Stimulated activated CD8-positive, alpha-beta memory T cell treated with anti-CD3 and anti-CD28 coated beads, Interleukin-12 subunit alpha, Interleukin-12 subunit beta, amount 100 ng/mL, for 4 hours (primary cell): Measurements from ENCODE around the gene XYLT2.
"Not testable (repeated sequence)": the region's sequence is repeated elsewhere in the genome, so short reads cannot be mapped to it uniquely, and the experiment has no call there.

ENCODE experiments used
- DNase-seq: peaks from one replicate; pipeline ENCODE4 v3.0.0-alpha.2; 2020; ENCODE audit warnings: low read depth

XYLT2 gene

GRCh38 chr17:50319306-50320004, 26.5 kb upstream of the XYLT2 start:
- no peak for DNase-seq

GRCh38 chr17:50322271-50322670, 23.7 kb upstream of the XYLT2 start:
- no peak for DNase-seq

DNA sequence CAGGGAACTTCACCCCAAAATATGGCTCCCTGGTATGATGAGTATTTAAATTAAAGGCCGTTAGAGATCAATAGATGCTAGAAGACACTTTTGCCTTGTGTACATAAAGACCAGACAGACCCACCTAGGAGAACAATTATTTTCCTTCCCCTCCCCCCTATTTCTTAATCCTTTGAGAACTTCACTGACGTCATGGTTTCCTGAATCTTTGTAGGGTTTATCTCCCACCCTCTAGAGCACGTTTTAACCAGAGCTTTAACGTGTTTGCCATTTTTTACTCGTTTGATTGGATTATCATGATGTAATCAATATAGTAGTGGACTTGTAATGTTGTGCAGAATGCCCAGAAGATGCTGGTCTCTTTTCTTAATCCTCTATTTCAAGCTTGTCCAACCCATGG, 22.9 kb upstream of the XYLT2 start:
- no peak for DNase-seq

DNA sequence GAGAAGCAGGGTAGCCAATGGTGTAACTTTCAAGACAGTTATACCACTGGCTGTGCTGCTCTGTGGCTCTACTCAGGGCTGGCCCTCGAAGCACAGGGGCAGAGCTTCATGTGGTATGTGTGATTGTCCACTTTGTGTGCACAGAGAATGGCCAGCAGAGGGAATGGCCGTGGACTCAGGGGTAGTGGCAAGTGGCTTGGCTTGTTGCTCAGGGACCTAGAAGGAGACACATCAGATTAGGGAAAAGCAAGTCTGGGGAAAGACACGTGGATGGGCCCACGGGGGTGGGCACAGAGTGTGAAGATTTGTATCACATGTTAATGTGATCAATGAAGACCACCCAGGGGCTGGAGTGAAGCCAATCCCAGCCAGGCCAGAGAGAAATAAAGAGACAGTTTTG, 20.0 kb upstream of the XYLT2 start:
- DNase-seq: no peak

DNA sequence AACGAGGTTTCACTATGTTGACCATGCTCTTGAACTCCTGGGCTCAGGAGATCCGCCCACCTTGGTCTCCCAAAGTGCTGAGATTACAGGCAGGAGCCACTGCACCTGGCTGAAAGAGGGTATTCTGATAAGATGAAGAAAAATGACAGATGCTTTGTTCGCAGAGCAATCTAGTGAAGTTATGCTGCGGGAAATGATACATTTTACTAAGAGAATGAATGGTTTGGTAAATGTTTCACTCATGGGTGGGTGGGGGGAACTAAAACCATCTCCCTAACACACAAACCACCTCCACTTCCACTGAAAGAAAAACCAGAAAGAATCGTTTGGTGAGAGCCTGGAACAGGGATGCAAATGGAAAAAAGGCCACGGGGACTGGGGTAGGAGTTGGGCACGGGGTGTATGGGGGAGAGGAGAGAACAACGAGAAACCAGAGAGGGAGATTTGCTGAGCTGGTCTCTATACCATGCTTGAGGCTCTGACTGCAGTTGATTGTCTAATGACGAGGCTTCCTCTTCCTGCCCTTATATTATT, 19.0 kb upstream of the XYLT2 start:
- no peak for DNase-seq

- DNase-seq: no peak
Observed at GRCh38 chr17:50328363-50329325, 17.3 kb upstream of the XYLT2 start.

- DNase-seq: no peak
Observed at GRCh38 chr17:50329716-50330115, 16.2 kb upstream of the XYLT2 start.

GRCh38 chr17:50330151-50330775, 15.7 kb upstream of the XYLT2 start:
- DNase-seq: no peak

DNA sequence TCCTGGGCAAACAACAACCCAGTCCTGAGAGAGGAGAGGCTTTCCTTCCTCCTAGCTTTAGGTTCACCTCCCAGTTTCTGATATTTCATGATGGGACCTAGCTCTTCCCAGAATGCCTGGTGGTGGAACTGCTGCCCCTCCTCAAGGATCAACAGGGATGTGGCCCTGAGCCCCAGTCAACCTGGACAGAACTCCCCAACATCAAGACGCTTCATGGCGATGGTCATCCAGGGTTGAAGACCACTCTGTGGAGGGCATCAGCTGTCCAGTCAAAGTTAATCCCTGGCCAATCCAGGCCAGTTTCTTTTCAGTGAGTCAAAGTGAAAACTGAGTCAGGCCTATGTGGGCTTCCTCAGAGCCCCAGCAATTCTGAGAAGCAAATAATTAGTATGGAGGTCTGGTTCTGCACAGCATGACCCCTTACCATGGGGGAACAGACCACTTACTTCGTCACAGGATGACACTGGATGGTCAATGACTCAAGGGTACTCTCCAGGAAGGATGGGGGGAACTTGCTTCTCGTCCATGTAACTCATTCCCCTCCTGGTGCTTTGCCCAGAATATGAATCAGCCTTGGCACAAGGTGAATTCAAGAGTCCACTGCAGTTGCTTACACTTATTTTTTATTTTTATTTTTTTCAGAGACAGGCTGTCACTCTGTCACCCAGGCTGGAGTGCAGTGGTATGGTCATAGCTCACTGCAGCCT, 14.7 kb upstream of the XYLT2 start:
- DNase-seq: no peak

DNA sequence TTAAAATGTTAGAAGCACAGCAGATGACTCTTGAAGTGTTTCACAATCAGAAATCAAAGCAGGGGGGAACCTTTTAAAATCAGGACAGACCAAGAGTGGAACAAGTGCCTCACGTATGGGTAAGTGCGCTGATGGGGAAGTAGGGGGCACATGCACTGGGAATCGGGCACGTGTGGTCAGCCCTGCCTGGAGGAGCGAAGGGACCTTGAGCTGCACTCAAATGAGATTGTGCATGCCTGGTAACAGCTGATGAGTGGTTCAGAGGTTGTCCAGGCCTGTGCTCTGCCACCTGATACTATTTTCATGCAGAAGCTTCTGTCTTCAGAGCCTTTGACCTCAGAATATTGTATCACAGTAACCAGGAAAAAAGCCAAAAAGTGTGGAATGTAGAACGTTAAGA, 13.7 kb upstream of the XYLT2 start:
- no peak for DNase-seq

- DNase-seq: not testable (repeated sequence)
Observed at GRCh38 chr17:50333291-50334057, 12.5 kb upstream of the XYLT2 start.

DNA sequence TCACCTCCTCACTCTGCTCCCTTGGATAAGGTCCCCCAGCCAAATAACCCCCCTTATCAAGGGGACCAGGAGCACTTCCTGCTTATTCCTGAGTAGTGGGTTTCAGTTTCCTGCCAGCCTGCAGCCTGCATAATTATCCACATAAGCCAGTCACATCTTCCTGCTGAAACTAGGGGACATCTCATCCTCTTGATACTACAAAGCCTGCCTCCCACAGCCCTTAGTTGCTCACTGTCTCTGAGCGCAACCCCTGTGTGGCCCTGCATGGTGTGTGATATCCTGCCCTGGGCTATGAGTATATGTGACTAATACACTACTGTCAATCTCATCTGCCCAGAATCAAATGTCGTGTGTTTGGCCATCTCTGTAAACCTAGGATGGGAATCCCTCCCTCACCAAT, 8.0 kb upstream of the XYLT2 start:
- no peak for DNase-seq

DNA sequence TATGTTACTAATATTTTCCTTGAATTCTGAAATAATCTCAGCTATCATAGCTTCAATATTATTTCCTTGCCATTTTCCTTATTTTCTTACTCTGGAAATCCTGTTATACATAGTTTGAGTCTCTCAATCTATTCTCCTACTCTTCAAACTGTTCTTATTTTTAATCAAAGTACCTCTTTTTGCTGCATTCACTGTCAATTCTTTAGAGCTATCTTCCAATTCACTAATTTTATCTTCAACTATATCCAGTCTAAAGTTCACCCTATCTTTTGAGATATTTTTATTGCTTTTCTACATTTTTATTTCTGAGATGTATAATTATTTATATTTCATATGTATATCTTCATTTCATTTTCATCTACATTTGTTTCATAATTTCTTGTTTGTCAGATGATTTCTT, 7.3 kb upstream of the XYLT2 start:
- no peak for DNase-seq

GRCh38 chr17:50339381-50339780, 6.5 kb upstream of the XYLT2 start:
- DNase-seq: no peak

DNA sequence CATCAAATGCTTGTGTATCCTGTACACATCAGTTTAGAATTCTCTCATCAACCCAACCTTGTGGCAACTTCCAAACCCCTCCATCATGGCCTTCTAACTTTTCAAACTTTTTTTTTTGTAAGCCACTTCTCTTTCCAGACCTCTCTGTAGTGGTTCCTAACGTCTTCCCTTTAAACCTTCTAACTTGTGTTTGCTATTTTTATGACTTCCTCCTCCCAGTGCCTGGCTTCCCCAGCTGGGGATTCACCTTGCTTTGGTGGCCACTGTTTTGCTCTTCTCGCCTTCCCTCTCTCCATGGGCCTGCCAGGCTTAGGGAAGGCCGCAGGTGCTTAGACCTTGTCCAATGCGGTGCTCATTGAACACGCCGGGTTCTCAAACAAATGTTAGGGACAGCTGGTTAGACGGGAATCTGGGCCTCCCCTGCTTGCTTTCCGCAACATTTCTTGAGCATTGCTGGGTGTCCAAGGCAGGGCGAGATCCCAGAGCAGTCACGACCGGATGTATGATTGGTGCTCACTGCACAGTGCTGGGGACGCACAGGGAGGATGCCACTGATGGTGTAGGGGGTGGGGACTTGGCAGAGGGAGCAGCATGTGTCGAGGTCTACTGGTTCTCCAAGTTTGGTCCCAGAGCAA, 1.1 kb upstream of the XYLT2 start:
- no peak for DNase-seq

- peak; percentile 21 for DNase-seq
Observed at GRCh38 chr17:50346313-50347116, 589 bp downstream of the XYLT2 start.

GRCh38 chr17:50347117-50347893, 1.4 kb downstream of the XYLT2 start:
- no peak for DNase-seq

DNA sequence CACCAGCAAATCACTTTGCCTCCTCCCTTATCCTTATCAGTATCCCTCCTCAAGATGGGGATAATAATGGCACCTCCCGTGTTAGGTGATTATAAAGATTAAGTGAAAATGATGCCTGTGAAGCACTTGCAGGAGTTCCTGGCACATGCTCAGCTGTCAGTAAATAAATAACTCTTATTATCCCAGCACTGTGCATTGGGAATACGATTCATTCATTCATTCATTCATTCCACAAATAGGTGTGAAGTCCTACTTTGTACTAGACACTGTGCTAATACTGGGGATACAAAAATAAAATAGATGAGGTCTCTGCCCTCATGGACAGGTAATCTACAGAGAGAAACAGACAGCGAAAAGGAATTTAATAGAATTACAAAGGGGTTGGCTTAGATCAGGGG, 2.0 kb downstream of the XYLT2 start:
- no peak for DNase-seq
